Stimulated activated CD4-positive, alpha-beta T cell treated with anti-CD3 and anti-CD28 coated beads, Interleukin-1b, Interleukin-23, amount 100 ng/mL, for 4 hours (primary cell): ENCODE results near the gene SPNS1.
A peak's percentile ranks its signal among the peaks of the same experiment; 100 is the strongest.

ENCODE experiments used
- DNase-seq, 2 donors: peaks; one replicate each; pipeline ENCODE4 v3.0.0-alpha.2; 2020; ENCODE audit warnings: low read depth in 2 of 2

The SPNS1 gene

DNA sequence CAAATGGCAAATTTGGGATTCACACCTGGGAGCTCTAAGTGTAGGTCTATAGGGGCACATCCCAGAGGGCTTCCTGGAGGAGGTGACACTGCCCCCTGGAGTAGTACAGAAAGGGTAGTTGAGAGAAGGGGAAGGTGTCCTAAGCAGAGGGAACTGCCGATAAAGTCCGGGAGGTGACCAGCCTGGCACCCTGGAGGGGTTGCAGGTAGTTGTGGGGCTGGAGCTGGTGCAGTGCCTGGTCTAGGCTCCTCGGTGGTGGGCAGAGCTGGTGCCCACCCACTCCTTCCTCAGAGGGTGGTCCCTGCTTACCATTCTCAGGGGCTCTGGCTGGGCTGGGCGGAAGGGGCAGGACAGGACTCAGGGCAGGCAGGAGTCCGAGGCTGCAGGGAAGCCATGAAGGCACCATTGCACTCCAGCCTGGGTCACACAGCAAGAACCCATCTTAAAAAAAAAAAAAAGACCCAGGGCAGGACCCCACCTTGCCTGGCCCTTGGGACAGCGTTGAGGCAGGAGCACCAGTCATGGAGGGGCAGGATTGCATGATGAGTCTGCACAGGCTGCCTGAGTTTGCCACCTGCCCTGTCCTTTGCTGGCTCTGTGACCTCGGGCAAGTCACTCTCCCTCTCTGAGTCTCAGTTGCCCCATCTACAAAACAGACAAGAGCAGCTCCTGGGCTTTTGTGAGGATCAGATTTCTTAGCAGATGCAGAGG lies 54.0 kb downstream of the SPNS1 start:
- no peak for DNase-seq

DNA sequence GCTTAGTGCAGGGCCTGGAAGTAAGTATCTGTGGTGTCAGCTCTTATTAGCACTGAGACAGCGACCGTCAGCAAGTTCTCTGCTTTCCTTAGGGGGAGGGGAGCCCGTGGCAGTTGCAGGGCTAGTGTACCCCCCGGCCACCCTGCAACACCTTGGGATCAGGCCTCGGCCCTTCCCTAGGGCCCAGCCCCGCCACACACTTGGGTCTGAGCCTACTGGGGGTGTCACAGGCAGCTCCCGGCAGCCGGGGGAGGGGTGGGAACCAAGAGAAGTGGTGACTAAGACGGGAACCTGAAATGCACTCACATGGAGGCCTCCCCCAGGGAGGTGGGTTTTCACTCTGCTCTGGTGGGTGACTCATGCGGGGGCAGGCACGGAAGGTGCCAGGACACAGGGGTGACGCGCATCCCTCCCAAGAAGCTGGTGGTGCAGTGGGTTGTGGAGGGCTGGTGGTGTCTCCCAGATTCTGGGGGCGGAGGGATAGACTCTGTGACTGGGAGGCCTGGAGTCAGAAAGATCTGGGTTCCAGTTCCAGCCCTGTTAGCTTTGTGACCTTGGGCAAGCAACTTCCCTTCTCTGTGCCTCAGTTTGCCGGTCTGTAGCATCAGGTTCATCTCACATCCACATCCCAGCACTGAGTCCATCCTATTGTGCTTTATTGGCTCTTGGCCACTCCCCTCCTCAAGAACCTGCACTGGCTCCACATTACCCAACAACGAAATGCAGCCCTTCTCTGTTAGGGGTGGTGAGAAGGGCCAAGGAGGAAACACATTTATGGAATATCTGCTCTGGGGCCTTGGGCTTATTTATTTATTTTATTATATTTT lies 54.8 kb downstream of the SPNS1 start:
- peak; percentile 84 to 85 for DNase-seq

DNA sequence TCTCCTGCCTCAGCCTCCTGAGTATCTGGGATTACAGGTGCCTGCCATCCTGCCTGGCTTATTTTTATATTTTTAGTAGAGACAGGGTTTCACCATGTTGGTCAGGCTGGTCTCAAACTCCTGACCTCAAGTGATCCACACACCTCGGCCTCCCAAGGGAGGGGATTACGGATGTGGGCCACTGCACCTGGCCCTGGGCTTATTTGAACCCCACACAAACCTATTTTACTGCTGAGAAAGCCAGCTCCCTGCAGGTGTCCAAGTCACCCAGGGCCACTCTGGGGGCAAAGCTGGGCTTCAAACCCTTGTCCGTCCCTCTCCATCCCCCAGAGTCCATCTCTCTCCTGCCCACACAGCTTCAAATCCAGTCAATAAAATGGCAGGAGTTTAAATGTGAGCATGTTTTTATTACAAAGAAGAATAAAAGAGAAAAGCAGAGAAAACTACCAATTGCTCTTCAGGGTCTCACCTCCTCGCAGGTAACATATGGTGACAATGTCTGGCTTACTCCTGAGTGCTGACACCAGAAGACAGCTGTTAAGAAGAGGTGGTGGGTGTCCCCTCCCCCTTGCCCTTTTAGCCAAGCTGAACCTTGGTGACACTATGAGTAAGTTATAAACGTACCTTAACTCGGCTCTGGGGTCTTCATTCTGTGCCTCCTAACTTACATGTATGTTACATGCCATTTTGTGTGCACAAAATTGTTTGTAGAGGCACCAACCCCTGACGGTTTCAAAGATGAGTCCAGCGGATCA lies 55.7 kb downstream of the SPNS1 start:
- no peak for DNase-seq
